Measurements from ENCODE around the gene EFCAB12. TPM values are rescaled to one million over a fixed set of nuclear protein-coding genes. Genes with fewer than 3 reads are reported as not detected.

EFCAB12 gene
- total RNA-seq, 2 donors from 2014 or later = 0.33 to 0.73 TPM

- no peak for TF ChIP-seq CTCF (conservative IDR thresholded peaks at IDR 0.05)
- Mint-ChIP-seq H3K36me3 (ENCODE audit: low read depth) (peaks cover 2% of the 10 kb centered on the region), H3K9me3 (no peaks in the 10 kb centered on the region), H3K4me3 (no peak overlapping the region), H3K27ac (no peak overlapping the region), H3K27me3 (ENCODE audit: insufficient read depth) (peaks cover 18% of the 10 kb centered on the region), H3K4me1 (peaks cover 43% of the 10 kb centered on the region)
- Histone ChIP-seq H3K9ac (ENCODE audit: extremely low read depth, low read length, poor library complexity, severe bottlenecking) (no peak overlapping the region), H3K27me3 (ENCODE audit: control insufficient read depth, insufficient read depth, low read length, poor library complexity, severe bottlenecking) (peaks cover 12% of the 10 kb centered on the region), H3K36me3 (ENCODE audit: control insufficient read depth, insufficient read depth, low read length) (peaks cover 8% of the 10 kb centered on the region), H3K27ac (ENCODE audit: low read depth, low read length) (no peak overlapping the region), H3K4me3 (ENCODE audit: low read length) (no peak overlapping the region), H3K4me1 (ENCODE audit: control insufficient read depth, insufficient read depth, low read length) (peaks cover 3% of the 10 kb centered on the region), H3K9me3 (ENCODE audit: control insufficient read depth, low read length) (no peaks in the 10 kb centered on the region)
- no peak for DNase-seq
- 84 to 95% methylated on average over 2 of the region's 2 CpGs for WGBS, 2 experiments (ENCODE audit: insufficient coverage in 1 of 2, insufficient read length in 1 of 2)
These were observed 2.8 kb downstream of the EFCAB12 start for GRCh38 chr3:129425619-129426018.

GRCh38 chr3:129425213-129425612 is 3.2 kb downstream of the EFCAB12 start:
- Histone ChIP-seq H3K9ac (ENCODE audit: extremely low read depth, low read length, poor library complexity, severe bottlenecking) (no peak overlapping the region), H3K4me1 (ENCODE audit: control insufficient read depth, insufficient read depth, low read length) (peaks cover 3% of the 10 kb centered on the region), H3K36me3 (ENCODE audit: control insufficient read depth, insufficient read depth, low read length) (peaks cover 5% of the 10 kb centered on the region), H3K4me3 (ENCODE audit: low read length) (no peak overlapping the region), H3K27me3 (ENCODE audit: control insufficient read depth, insufficient read depth, low read length, poor library complexity, severe bottlenecking) (peaks cover 12% of the 10 kb centered on the region), H3K9me3 (ENCODE audit: control insufficient read depth, low read length) (no peaks in the 10 kb centered on the region), H3K27ac (ENCODE audit: low read depth, low read length) (no peak overlapping the region)
- peak; percentile 62 for DNase-seq
- Mint-ChIP-seq H3K27ac (no peak overlapping the region), H3K9me3 (no peaks in the 10 kb centered on the region), H3K4me3 (no peak overlapping the region), H3K36me3 (ENCODE audit: low read depth) (no peaks in the 10 kb centered on the region), H3K4me1 (peaks cover 43% of the 10 kb centered on the region), H3K27me3 (ENCODE audit: insufficient read depth) (peaks cover 18% of the 10 kb centered on the region)
- no peak for TF ChIP-seq CTCF (conservative IDR thresholded peaks at IDR 0.05)
- 64 to 73% methylated on average over 2 to 3 of the region's 3 CpGs for WGBS, 2 experiments (ENCODE audit: insufficient coverage in 1 of 2, insufficient read length in 1 of 2)

- TF ChIP-seq CTCF (conservative IDR thresholded peaks at IDR 0.05) = no peak
These were observed 4.1 kb downstream of the EFCAB12 start for GRCh38 chr3:129424185-129424841.

More at GRCh38 chr3:129424185-129424841, 4.1 kb downstream of the EFCAB12 start:
- H3K36me3 ChIP-seq (ENCODE audit: control insufficient read depth, insufficient read depth, low read length) = no peaks in the 10 kb centered on the region
- WGBS, 2 experiments (ENCODE audit: insufficient coverage in 1 of 2, insufficient read length in 1 of 2) = 86 to 92% methylated on average over 2 to 4 of the region's 4 CpGs
- H3K27ac ChIP-seq (ENCODE audit: low read depth, low read length) = no peak overlapping the region
- Mint-ChIP-seq H3K27me3 (ENCODE audit: insufficient read depth) (peaks cover 18% of the 10 kb centered on the region), H3K9me3 (no peaks in the 10 kb centered on the region), H3K27ac (peak overlapping the region; percentile 28), H3K4me1 (peaks cover 35% of the 10 kb centered on the region), H3K36me3 (ENCODE audit: low read depth) (no peaks in the 10 kb centered on the region), H3K4me3 (no peak overlapping the region)
- H3K27me3 ChIP-seq (ENCODE audit: control insufficient read depth, insufficient read depth, low read length, poor library complexity, severe bottlenecking) = peaks cover 12% of the 10 kb centered on the region
- H3K4me1 ChIP-seq (ENCODE audit: control insufficient read depth, insufficient read depth, low read length) = peaks cover 3% of the 10 kb centered on the region
- H3K4me3 ChIP-seq (ENCODE audit: low read length) = no peak overlapping the region
- DNase-seq = peak; percentile 57
- no peak overlapping the region for H3K9ac ChIP-seq (ENCODE audit: extremely low read depth, low read length, poor library complexity, severe bottlenecking)
- no peaks in the 10 kb centered on the region for H3K9me3 ChIP-seq (ENCODE audit: control insufficient read depth, low read length)
